Measurements from ENCODE around the gene KRT6C.
"Not testable (repeated sequence)": the region's sequence is repeated elsewhere in the genome, so short reads cannot be mapped to it uniquely, and the experiment has no call there.

The KRT6C gene

GRCh38 chr12:52455821-52456220, 17.8 kb downstream of the KRT6C start:
- DNase-seq (ENCODE audit: low read depth, low spot score) = no peak

DNA sequence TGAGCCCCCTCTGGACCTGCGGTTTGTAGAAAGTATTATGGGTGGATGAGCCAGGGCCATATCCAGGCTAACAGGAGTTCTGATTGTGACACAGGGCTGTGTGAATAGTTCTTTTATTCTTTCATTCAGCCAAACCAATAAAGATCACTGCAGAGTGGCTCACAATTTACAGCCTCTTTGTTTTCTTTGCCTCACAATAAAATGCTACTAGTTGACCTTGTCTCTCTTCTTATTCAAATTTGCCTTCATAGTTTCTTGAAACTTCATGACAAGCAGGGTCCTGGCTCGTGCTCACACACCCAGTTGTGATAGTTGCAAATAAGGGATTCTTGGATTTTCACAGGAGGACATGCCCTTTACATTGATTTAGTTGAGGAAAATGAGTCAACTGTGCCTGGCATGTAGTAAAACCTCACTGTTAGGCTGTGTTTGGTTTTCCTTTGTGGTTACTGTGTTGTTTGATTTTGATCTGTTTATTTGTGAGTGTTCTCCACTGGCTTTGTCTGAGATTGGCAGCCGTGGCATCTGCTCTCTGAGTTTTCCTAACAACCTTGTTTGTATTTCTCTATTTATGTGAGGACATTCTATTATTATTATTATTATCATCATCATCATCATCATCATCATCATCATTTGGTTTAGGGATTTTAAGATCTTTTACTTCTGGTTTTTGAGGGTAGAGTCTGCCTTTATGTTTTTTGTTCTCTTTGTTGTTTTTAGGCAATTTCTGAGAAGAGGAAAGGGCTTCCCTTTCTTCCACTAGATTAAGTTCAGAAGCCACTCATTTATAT, 19.0 kb downstream of the KRT6C start:
- DNase-seq (ENCODE audit: low read depth, low spot score) = no peak

DNA sequence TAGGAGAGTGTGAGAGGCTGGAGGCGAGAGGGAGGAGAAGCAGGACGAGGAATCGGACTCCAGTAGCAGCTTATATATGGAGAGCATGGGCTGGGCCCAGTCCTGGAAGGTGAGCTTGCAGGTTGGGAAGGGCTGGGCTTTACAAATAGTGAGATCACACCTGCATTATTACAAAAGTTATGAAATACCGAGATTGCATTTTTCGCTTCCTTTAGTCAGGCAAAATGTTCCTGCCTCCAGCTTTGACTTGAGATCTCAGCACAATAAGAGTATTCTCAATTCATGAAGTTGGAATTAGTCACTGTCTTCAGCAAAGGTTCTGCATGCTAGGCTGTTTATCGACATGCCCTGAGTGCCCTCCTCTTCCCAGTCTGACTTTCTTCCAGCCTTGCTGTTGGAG, 21.5 kb downstream of the KRT6C start, which contains the start of gene KRT6B:
KRT6B (minus strand) TSS at position 46 of the 400 bp plus-strand sequence. CDS start 68 bp downstream, outside the sequence.
- DNase-seq (ENCODE audit: low read depth, low spot score) = no peak

DNA sequence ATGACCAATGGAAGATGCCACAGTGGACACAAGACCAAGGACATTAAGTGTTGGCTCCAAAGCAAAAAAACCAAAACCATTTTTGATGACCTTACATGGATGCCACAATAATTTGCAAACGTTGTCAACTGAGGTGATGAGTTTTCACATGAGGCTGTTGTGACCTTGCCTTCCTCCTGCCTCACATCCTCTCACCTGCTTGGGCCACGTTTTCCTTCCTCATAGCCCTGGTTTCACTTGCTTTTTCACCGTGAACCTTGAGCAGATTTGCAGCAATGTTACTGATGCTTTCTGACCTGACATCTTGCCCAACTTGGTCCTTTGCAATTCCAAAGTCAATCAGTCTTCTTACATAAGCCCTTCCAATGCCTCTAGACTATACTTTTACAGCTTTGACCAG, 25.4 kb downstream of the KRT6C start:
- DNase-seq (ENCODE audit: low read depth, low spot score) = no peak

GRCh38 chr12:52447196-52447595, 26.4 kb downstream of the KRT6C start:
- DNase-seq (ENCODE audit: low read depth, low spot score) = not testable (repeated sequence)

GRCh38 chr12:52446367-52447045, 27.1 kb downstream of the KRT6C start:
- DNase-seq (ENCODE audit: low read depth, low spot score) = no peak

DNA sequence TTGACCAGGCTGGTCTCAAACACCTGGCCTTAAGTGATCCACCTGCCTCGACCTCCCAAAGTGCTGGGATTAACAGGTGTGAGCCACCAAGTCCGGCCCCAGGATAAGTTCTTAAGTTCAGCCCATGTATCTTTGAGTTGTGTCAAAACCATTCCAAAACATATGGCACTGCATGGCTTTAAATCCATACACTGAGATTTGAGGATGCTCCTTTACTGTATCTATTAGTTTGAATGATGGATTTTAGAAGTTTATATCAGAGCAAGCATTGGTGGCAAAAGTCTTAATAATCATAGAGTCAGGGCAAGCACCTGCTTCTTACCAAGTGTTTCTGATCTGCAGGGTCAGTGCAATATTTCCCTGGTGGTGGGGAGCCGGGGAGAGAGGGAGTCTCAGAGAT, 27.7 kb downstream of the KRT6C start:
- no peak for DNase-seq (ENCODE audit: low read depth, low spot score)

GRCh38 chr12:52444647-52445595, 28.7 kb downstream of the KRT6C start:
- no peak for DNase-seq (ENCODE audit: low read depth, low spot score)

DNA sequence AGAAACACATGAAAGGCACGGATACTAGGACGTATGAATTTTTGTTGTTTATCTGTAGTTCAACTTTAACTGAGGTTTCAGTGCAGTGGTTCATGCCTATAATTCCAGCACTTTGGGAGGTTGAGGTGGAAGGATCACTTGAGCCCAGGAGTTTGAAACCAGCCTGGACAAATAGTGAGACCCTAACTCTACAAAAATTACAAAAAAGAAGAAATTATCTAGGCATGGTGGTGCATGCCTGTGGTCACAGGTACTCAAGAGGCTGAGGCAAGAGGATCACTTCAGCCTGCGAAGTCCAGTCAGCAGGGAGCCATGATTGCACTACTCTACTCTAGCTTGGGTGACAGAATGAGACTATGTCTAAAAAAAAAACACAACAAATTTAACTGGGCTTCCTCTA, 29.6 kb downstream of the KRT6C start:
- no peak for DNase-seq (ENCODE audit: low read depth, low spot score)

GRCh38 chr12:52442600-52443061, 31.0 kb downstream of the KRT6C start:
- no peak for DNase-seq (ENCODE audit: low read depth, low spot score)

DNA sequence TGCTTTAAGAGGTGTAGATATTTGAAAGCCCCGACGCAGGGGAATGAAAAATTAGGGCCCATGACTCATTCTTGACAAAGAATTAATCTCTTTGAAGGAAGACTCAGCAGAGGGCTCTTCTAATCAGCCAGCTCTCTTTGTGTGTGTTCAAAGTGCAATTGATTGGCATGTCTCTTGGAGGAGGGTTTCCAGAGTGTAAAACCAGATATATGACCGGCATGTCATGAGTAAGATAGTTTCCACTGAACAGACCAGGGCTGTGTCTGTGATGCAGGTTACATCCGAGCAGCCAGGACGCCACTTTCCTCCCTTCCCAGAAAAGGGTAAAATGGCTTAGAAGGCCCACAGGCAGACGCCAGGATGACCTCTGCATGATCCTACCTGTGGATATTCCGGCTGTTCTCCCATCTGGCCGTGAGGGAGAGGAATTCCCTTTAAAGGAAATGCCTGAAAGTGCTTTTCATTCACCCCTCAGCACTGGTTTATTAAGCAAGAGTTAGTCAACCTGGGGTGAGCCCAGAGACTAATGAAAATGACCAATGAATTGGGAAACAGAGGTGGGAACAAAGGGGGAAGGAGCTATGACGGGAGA, 32.2 kb downstream of the KRT6C start:
- no peak for DNase-seq (ENCODE audit: low read depth, low spot score)

DNA sequence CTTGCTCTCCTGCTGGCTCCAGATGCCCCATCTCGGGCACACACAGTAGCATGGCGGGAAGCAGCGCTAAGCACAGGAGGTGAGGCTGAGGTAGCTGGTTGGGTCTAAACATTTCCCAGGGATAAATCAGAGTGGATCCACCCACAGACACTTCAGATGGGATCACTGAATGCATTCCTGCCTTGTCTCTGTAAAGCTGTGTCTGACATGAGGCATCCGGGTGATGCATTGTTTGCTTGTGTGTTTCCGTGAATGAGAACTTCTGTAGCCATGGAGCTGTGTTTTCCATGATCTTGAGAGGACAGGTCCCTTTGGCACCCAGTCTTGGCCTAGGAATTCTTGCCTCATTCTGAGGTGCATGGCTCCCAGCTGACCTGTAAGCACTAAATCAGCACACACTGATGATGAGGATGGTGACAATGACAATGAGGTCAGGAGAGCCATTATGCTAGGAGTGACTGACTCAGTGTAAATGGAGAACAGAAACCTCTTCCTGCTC, 32.7 kb downstream of the KRT6C start:
- no peak for DNase-seq (ENCODE audit: low read depth, low spot score)

GRCh38 chr12:52439845-52440244, 33.8 kb downstream of the KRT6C start:
- DNase-seq (ENCODE audit: low read depth, low spot score) = no peak

DNA sequence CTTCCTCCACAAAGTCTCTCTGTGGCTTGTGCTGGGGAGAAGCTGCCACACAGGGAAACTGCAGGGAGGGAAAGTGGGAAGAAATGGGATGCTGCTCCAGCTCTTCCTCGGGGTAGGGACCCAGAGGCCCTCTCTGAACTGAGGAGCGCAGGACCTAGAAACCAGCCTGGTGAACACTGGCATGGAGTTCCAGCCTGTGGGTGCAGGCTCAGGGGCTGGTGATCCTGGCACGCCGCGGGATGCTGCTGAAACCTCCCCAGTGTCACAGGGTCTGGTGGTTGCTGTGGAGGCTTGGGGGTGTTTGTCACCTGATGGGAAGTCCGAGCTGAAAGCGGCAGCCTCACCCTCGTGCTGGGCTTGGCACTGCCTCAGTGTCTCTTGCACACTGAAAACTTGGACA, 34.2 kb downstream of the KRT6C start:
- no peak for DNase-seq (ENCODE audit: low read depth, low spot score)

DNA sequence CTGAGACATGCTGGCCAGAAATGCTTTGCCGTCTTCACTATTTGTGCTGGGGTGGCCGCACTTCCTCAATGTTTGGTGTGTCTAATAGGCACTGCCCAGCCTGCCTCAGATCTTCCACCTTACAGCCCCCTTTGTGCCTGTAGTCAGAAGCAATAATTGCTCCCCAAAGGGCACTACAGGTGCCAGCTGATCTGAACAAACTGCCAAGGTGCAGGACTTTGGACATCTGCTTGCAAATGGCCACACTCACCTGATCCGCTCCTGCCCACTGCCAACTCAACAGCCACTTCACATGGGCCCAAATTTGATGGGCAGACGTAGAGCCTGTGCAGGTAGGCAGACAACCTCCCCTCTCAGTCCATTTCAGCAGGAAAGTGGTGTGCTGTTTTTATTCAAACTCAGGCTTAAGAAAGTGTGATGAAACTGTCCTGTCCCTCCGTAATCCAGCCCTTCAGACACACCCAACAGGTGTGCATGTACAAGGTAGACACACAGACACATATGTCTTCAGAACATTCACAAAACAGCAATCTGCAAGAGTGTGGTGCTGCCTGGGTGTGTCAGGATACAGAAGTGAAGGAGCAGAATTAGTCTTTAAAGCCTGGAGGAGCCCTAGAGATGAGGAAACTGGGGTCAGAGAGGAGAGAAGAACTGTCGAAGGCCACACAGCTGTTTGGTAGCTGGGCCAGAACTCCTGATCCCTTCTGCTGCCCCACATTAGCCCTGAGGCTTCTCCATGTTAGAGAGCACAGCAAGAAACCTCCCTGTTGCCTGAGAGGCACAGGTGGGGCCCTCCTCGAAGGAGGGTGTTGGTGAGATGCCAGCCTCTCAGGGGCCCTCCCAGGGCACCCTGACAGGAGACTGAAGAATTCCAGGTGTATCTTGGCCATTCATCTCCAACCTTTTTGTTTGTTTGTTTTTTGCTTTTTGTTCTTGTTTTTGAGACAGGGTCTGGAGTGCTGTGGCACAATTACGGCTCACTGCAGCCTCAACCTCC, 35.0 kb downstream of the KRT6C start:
- no peak for DNase-seq (ENCODE audit: low read depth, low spot score)

DNA sequence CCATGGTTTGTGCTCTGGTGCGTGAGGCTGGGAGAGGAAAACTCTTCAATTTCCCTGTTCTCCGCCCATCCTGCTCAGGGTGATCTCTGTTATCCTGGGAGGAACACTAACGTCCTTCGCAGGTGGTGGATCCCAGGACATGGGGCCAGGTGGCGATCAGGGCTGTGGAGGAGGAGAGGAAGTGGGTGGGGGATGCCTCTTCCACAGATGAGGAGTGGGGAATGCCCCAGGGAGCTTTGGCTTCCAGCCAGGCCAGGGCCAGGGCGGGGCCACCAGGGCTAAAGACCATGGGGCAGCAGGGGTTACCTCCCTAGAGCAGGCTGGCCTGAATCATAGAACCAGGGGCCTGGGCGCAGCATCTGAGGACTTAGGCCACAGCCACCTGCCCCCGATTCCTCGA, 36.1 kb downstream of the KRT6C start:
- DNase-seq (ENCODE audit: low read depth, low spot score) = no peak

GRCh38 chr12:52436828-52437474, 36.7 kb downstream of the KRT6C start:
- DNase-seq (ENCODE audit: low read depth, low spot score) = no peak

DNA sequence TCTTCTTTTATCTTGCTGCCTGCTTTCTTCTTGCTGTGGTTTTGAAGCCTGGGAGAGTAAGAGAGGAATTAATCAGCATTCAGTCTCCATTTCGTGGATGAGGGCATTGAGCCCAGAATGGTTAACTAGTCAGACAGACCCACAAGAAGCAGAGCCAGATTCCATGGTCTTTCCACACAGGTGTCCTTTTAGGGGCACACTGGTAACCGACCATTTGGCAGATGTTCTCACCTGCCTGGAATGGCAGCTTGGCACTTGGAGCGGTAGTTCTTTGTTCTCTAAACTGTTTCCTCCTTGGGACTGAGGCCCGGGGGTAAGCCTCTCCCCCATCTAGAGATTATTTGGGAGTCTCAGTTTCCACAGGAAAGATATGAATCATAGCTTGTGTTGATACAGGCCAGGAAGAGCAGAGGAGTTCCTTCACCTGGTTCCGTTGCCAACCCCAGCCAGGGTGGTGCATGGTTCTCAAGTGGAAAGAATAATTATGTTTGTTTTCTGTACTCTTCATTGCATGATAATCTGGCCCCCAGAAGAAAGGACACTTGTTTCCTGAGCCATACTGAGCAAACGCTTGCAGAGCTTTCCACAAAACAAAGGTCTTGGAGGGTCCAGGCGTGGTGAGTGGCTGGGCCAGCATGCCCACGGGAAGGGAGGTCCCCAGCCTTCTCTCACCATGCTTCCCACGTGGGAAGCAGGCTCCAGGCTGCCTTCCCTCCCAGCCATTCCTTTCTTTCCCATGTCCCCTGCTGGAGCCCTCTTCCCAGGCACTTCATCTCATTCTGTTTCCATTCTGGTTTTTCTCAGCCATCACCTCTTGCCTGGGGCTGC, 37.4 kb downstream of the KRT6C start:
- DNase-seq (ENCODE audit: low read depth, low spot score) = no peak

DNA sequence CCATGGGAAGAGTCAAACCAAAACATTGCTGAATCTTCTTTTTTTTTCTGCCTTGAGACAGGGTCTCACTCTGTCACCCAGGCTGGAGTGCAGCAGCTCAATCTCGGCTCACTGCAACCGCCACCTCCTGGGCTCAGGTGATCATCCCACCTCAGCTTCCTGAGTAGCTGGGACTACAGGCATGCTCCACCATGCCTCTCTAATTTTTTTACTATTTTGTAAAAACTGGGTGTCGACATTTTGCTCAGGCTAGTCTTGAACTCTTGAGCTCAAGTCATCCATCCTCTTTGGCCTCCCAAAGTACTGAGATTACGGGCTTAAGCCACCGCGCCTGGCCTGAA, 38.0 kb downstream of the KRT6C start:
- DNase-seq (ENCODE audit: low read depth, low spot score) = no peak
